ENCODE data around the gene OR4P4. TPM values are rescaled to one million over a fixed set of nuclear protein-coding genes. Genes with fewer than 3 reads are reported as not detected.
A peak's percentile ranks its signal among the peaks of the same experiment; 100 is the strongest.

The OR4P4 gene
- total RNA-seq: not detected

DNA sequence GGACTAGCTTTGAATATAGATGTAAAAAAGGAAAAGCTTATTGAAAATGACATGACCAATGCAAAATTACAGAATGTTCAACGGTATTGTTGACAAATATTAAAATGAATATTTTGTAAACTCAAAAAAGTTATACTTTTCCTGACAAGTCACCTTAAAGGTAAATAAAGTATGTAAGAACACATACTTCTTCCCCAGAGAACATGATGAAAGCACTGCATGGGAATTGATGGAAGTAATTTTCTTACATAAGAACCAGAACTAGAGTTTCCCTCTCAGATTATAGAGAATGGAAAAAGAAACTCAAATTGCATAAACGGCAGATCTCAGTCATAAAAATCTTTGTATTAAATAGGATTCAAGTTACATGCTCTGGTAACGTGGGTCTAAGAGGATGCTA lies at the start of gene OR4P4:
Gene OR4P4 (plus strand): TSS at position 301 of the 400 bp plus-strand sequence.
- Mint-ChIP-seq H3K27me3 (ENCODE audit: low read depth) (no peaks in the 10 kb centered on the region), H3K36me3 (ENCODE audit: insufficient read depth in 2 of 2) (peaks cover 0 to 1% of the 10 kb centered on the region in 2 donors), H3K27ac (no peak within 1 kb of the TSS), H3K4me1 (ENCODE audit: low read depth) (no peaks in the 10 kb centered on the region), H3K9me3 (peaks cover 0 to 15% of the 10 kb centered on the region in 2 donors), H3K4me3 (no peak within 1 kb of the TSS)
- DNase-seq: no peak
- no peak for ATAC-seq (replicated peaks in 1 of 2)

DNA sequence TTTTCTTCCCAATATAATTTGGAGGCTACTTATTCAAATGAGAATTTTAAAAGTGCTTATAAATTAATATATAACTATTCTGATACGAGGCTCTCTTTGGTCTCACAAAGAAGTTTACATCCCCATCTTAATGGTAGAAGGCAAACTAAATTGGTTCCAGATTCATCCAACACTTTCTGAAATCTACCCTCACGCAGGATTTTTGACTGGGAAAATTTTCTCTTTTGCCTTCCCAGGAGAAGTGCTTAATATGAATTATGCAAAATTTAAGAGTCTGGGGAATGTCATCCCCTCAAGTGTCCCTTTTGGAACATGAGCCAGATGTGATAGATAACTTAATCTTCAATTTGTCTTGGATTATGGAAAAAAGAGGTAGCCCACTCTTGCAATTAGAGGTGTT lies 27.4 kb upstream of the OR4P4 start, which contains the start of gene OR4C11:
Gene OR4C11 (minus strand): TSS at position 101 of the 400 bp plus-strand sequence. CDS start 3,272 bp downstream, outside the sequence.
- Mint-ChIP-seq H3K4me3 (no peak within 1 kb of the TSS), H3K4me1 (ENCODE audit: low read depth) (no peaks in the 10 kb centered on the region), H3K9me3 (peaks cover 2 to 11% of the 10 kb centered on the region in 2 donors), H3K36me3 (ENCODE audit: insufficient read depth in 2 of 2) (no peaks in the 10 kb centered on the region), H3K27ac (no peak within 1 kb of the TSS), H3K27me3 (ENCODE audit: low read depth) (no peaks in the 10 kb centered on the region)
- ATAC-seq (replicated peaks in 1 of 2) (no peak), DNase-seq (no peak)

DNA sequence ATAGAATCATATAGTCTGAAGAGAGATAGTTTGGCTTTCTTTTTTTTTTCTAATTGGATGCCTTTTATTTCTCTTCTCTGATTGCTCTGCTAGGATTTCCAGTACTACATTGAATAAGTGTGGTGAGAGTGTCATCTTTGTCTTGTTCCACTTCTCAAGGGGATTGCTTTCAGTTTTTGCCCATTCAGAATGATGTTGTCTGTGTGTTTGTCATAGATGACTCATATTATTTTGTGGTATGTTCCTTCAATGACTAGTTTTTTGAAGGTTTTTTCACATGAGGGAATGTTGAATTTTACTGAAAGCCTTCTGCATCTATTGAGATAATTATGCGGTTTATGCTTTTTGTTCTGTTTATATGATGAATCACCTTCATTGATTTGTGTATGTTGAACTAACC lies 10.4 kb upstream of the OR4P4 start:
- H3K27ac Mint-ChIP-seq: no peak overlapping the region
- H3K4me1 Mint-ChIP-seq (ENCODE audit: low read depth): no peaks in the 10 kb centered on the region
- H3K9me3 Mint-ChIP-seq: peaks cover 8 to 28% of the 10 kb centered on the region in 2 donors
- no peaks in the 10 kb centered on the region for H3K27me3 Mint-ChIP-seq (ENCODE audit: low read depth)
- DNase-seq (no peak), ATAC-seq (replicated peaks in 1 of 2) (no peak)
- peaks cover 0 to 5% of the 10 kb centered on the region in 2 donors for H3K36me3 Mint-ChIP-seq (ENCODE audit: insufficient read depth in 2 of 2)
- H3K4me3 Mint-ChIP-seq: no peak overlapping the region

DNA sequence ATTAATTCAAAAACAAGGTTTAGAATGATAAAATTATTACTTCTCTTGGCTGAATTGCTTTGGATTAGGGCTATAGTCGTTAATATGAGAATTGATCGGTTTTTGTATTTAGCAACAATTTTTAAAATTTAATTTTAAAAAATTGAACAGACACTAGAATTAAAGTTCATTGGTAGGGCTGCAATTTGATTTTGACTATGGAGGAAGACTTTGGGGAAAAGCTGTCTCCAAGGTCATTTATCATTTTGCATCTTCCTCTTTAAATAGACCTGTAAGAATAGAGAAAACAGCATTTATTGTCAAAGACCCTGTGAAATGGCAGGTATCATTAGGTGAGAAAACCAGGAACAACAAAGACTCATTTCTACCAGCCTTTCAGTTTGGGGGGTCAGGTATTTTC lies 13.1 kb downstream of the OR4P4 start, which contains the start of gene OR4S2:
Gene OR4S2 (plus strand): TSS at position 301 of the 400 bp plus-strand sequence. CDS start 2,577 bp downstream, outside the sequence.
- ATAC-seq (replicated peaks in 1 of 2) (no peak), DNase-seq (no peak)
- Mint-ChIP-seq H3K4me1 (ENCODE audit: low read depth) (no peaks in the 10 kb centered on the region), H3K9me3 (peaks cover 2 to 7% of the 10 kb centered on the region in 2 donors), H3K27ac (no peak within 1 kb of the TSS), H3K27me3 (ENCODE audit: low read depth) (no peaks in the 10 kb centered on the region), H3K36me3 (ENCODE audit: insufficient read depth in 2 of 2) (peaks cover 0 to 2% of the 10 kb centered on the region in 2 donors), H3K4me3 (no peak within 1 kb of the TSS)

DNA sequence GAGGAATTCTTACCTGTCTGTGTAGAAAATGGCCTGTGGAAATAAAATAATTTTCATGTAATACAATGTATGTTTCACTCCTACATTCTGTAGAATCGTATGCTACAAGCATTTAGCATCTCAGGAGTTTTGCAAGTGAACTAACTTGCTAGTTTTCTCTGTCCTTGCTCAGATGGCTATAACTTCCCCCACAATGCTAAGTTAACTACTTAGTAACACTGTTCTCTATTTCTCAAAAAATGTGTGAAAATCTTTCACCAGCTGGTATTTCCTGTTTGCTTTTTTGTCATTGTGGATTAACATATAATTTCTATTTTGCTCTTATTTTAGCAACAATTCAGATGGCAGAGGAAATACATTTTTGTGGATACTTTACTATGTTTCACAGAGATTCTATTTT lies 17.6 kb downstream of the OR4P4 start:
- Mint-ChIP-seq H3K9me3 (peaks cover 2 to 7% of the 10 kb centered on the region in 2 donors), H3K36me3 (ENCODE audit: insufficient read depth in 2 of 2) (peaks cover 0 to 2% of the 10 kb centered on the region in 2 donors), H3K27ac (no peak overlapping the region), H3K4me1 (ENCODE audit: low read depth) (no peaks in the 10 kb centered on the region), H3K4me3 (no peak overlapping the region), H3K27me3 (ENCODE audit: low read depth) (no peaks in the 10 kb centered on the region)
- DNase-seq (no peak), ATAC-seq (replicated peaks in 1 of 2) (no peak)

DNA sequence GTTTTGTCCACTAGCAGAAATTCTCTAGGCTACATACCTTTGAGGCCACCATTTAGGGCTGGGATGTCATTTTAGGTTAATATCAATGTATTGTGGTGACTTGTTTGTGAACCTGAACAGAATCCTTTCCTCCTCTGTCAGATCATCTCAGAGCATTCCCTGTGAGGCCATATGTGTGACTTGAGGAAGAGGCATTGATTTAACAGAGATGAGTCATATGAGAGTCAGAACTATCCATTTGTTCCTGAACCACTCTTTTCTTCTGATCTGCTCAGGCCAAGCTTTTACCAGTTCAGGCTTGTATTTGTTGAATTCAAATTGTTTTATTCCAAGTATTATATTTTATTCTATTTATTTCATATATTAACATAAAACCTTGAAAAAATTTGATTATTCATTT lies 20.2 kb downstream of the OR4P4 start:
- no peak for DNase-seq
- no peaks in the 10 kb centered on the region for H3K27me3 Mint-ChIP-seq (ENCODE audit: low read depth)
- peaks cover 5% of the 10 kb centered on the region for H3K4me1 Mint-ChIP-seq (ENCODE audit: low read depth)
- peaks cover 5 to 9% of the 10 kb centered on the region in 2 donors for H3K9me3 Mint-ChIP-seq
- H3K4me3 Mint-ChIP-seq: no peak overlapping the region
- H3K36me3 Mint-ChIP-seq (ENCODE audit: insufficient read depth in 2 of 2): no peaks in the 10 kb centered on the region
- no peak for ATAC-seq (replicated peaks in 1 of 2)
- no peak overlapping the region for H3K27ac Mint-ChIP-seq

DNA sequence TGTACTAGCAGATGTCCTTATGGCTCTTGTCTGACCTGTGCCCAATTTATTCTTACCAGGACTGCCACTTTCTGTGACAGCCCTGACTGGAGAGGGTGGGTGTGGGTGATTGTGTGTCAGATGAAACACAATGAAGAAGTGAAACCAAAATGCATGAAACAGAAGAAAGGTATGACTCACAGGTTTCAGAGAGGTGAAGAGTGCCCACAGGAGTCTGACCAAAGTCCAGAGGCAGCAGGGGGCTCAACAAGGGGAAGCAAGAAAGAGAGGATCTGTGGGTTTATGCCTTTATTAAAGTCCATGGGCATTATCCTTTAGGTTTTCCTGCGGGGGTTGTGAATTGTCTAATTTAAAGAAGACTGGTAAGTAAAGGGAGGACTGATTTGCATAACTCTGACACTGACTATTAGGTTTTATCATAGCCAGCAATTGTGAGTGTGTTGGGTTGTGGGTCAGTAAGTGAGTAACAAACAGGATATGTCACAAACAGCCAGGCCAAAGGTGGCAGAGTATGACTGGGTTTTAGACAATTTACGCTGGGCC lies 23.2 kb downstream of the OR4P4 start:
- H3K36me3 Mint-ChIP-seq (ENCODE audit: insufficient read depth in 2 of 2): no peaks in the 10 kb centered on the region
- H3K4me3 Mint-ChIP-seq: no peak overlapping the region
- peaks cover 6 to 9% of the 10 kb centered on the region in 2 donors for H3K9me3 Mint-ChIP-seq
- peak overlapping the region; percentile 35 for H3K27ac Mint-ChIP-seq
- no peak for DNase-seq
- ATAC-seq (replicated peaks in 1 of 2): no peak
- peaks cover 5% of the 10 kb centered on the region for H3K4me1 Mint-ChIP-seq (ENCODE audit: low read depth)
- no peaks in the 10 kb centered on the region for H3K27me3 Mint-ChIP-seq (ENCODE audit: low read depth)

DNA sequence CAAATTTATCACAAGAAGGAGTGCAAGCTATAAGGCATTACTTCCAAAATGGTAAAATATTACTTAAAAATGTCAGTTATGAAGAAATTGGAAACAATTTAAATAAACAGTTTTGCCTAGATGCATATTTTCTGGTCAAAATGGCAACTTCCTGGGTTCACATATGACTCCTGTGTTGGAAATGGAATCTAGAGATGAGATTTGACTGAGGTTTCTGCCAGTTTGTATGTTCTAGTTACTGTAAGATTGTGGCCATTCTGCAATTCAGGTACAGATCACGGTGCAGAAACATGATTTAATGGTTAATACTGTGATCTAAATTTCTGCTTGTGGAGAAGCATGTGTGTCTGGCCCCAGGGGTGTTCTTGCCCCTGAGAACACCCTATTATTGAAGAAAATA lies 23.7 kb downstream of the OR4P4 start:
- no peaks in the 10 kb centered on the region for H3K36me3 Mint-ChIP-seq (ENCODE audit: insufficient read depth in 2 of 2)
- peaks cover 7 to 9% of the 10 kb centered on the region in 2 donors for H3K9me3 Mint-ChIP-seq
- H3K4me1 Mint-ChIP-seq (ENCODE audit: low read depth): peaks cover 5% of the 10 kb centered on the region
- no peaks in the 10 kb centered on the region for H3K27me3 Mint-ChIP-seq (ENCODE audit: low read depth)
- DNase-seq: no peak
- H3K27ac Mint-ChIP-seq: no peak overlapping the region
- no peak for ATAC-seq (replicated peaks in 1 of 2)
- H3K4me3 Mint-ChIP-seq: no peak overlapping the region

DNA sequence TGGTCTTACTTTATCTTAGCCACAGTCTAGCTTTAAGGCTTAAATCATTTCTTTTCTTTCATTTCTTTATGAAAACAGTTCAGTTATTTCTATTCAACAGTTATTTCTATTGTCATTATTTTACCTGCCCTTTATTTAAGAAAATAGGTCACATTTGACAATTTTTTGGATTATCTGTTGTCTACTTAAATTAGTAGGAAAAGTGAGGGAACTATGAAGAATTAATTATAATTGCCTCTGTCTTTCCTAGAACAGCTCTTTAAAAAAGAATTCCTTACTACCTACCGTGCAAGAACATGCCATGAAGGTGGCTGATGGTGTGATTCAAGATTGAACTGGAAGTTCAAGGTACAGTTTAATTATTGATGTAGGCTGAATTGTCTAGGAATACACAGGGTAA lies 27.0 kb downstream of the OR4P4 start, which contains the start of gene OR4C6:
Gene OR4C6 (plus strand): TSS at position 301 of the 400 bp plus-strand sequence. CDS start 2,966 bp downstream, outside the sequence.
- Mint-ChIP-seq H3K36me3 (ENCODE audit: insufficient read depth in 2 of 2) (no peaks in the 10 kb centered on the region), H3K27ac (no peak within 1 kb of the TSS), H3K27me3 (ENCODE audit: low read depth) (no peaks in the 10 kb centered on the region), H3K4me1 (ENCODE audit: low read depth) (peaks cover 5% of the 10 kb centered on the region), H3K9me3 (peaks cover 7 to 14% of the 10 kb centered on the region in 2 donors), H3K4me3 (no peak within 1 kb of the TSS)
- no peak for DNase-seq
- ATAC-seq (replicated peaks in 1 of 2): no peak

DNA sequence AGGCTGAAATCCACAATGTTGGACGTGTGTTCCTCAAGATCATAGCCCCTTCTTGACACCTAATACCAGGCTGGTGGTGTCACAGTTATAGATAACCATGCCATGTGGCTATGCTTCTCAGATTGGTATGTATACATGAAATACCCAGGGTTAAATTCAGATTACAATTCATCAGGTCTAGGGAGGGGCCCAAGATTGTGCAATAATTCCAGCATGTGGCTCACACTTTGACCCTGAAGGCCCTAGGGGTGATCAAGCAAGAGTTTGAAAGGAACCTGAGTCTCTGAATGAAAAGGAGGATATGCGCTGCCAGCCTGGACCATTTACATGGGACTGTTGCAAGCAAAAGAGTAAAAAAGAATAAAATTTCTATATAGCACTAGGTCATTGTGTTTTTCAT lies 34.5 kb downstream of the OR4P4 start:
- DNase-seq (no peak), ATAC-seq (replicated peaks in 1 of 2) (no peak)
- no peak overlapping the region for H3K4me3 Mint-ChIP-seq
- no peaks in the 10 kb centered on the region for H3K27me3 Mint-ChIP-seq (ENCODE audit: low read depth)
- peaks cover 4 to 10% of the 10 kb centered on the region in 2 donors for H3K9me3 Mint-ChIP-seq
- H3K27ac Mint-ChIP-seq: no peak overlapping the region
- no peaks in the 10 kb centered on the region for H3K36me3 Mint-ChIP-seq (ENCODE audit: insufficient read depth in 2 of 2)
- no peaks in the 10 kb centered on the region for H3K4me1 Mint-ChIP-seq (ENCODE audit: low read depth)

DNA sequence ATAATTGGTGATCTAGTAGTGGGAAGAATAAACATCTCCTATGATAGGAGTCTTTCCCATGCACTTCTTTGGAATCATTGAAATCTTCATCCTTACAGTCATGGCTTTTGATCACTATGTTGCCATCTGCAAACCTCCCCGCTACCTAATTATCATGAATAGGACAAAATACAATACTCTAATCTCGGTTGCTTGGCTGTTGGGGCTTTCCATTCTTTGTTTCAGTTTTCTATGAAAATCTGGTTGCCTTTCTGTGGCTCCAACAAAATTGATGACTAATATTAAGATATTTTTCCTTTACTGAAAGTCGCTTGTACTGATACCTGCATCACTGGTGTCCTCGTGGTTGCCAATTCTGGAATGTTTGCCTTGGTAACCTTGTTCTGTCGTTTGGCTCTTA lies 38.9 kb downstream of the OR4P4 start:
- Mint-ChIP-seq H3K4me1 (ENCODE audit: low read depth) (no peaks in the 10 kb centered on the region), H3K27me3 (ENCODE audit: low read depth) (no peaks in the 10 kb centered on the region), H3K4me3 (no peak overlapping the region), H3K27ac (no peak overlapping the region), H3K36me3 (ENCODE audit: insufficient read depth in 2 of 2) (no peaks in the 10 kb centered on the region), H3K9me3 (peaks cover 0 to 3% of the 10 kb centered on the region in 2 donors)
- ATAC-seq (replicated peaks in 1 of 2) (no peak), DNase-seq (no peak)
